Breast epithelium (tissue), 4 donors: ENCODE data around the gene MTSS2. TPM values are rescaled to one million over a fixed set of nuclear protein-coding genes. Genes with fewer than 3 reads are reported as not detected.

Source experiments
- DNase-seq, 2 donors: peaks; one replicate each; pipeline ENCODE4 v3.0.0-alpha.2; 2019; ENCODE audit warnings: low spot score in 2 of 2
- H3K27ac ChIP-seq, 2 donors: fragments of 200-600 bp; sonication (generic) in 1 of 2; one replicate each; pipeline ENCODE4 v1.5.1; 2016 to 2019; ENCODE audit warnings: mild to moderate bottlenecking in 1 of 2
- H3K27me3 ChIP-seq, 2 donors: fragments of 200-600 bp; sonication (generic) in 1 of 2; one replicate each; pipeline versions ENCODE4 v1.5.1 to v1.6.0; 2017 to 2019; ENCODE audit warnings: control low read depth in 1 of 2, mild to moderate bottlenecking in 1 of 2
- H3K36me3 ChIP-seq: fragments of 200-600 bp; one replicate; pipeline ENCODE4 v1.5.1; 2019
- H3K4me1 ChIP-seq, 2 donors: fragments of 200-600 bp; sonication (generic); one replicate each; pipeline ENCODE4 v1.5.1; 2016 to 2019; ENCODE audit warnings: control low read depth in 1 of 2
- H3K4me3 ChIP-seq, 3 donors: fragments of 200-600 bp; sonication (generic); 1 replicate in 2 of 3; 2 replicates in 1 of 3; pipeline ENCODE4 v1.5.1; 2016 to 2019; ENCODE audit warnings: mild to moderate bottlenecking in 3 of 3, moderate library complexity in 2 of 3
- H3K9me3 ChIP-seq, 2 donors: fragments of 200-600 bp; sonication (generic) in 1 of 2; one replicate each; pipeline ENCODE4 v1.5.1; 2016 to 2019; ENCODE audit warnings: control low read depth in 1 of 2
- CTCF ChIP-seq, 3 donors: fragments of 450-650 bp; IDR thresholded peaks; one replicate each; pipeline ENCODE4 v1.5.1; 2016 to 2017; ENCODE audit warnings: antibody characterized with exemption in 3 of 3, mild to moderate bottlenecking in 3 of 3, moderate library complexity in 3 of 3
- POLR2A ChIP-seq: fragments of 450-650 bp; IDR thresholded peaks from one replicate; pipeline ENCODE4 v1.6.1; 2016; ENCODE audit warnings: antibody characterized with exemption, mild to moderate bottlenecking, moderate library complexity
- POLR2AphosphoS5 ChIP-seq, 3 donors: sonication (generic); formaldehyde crosslinking; IDR thresholded peaks; one replicate each; pipeline ENCODE4 v1.6.1; 2017; ENCODE audit warnings: antibody characterized with exemption in 3 of 3
- intact Hi-C: fragments of 100-400 bp; cut with DNase I; formaldehyde crosslinking; loops from one replicate; pipeline ENCODE4 v1.15.1; 2023; ENCODE audit warnings: low total_unique reads
- total RNA-seq, 3 donors: library from RNA; depleted of rRNA; stranded (reverse); fragments of >200 nt; gene quantifications; one replicate each; pipeline ENCODE4 v1.1.0, GENCODE V29; 2016

MTSS2 gene
- total RNA-seq, 3 donors from 2014 or later: 9.4 to 28.8 (median 22.8) TPM

- H3K27me3 ChIP-seq: no peaks in the 10 kb centered on the region
- no peaks in the 10 kb centered on the region for H3K9me3 ChIP-seq
- intact Hi-C loops: no loop called here
- peaks cover 6 to 17% of the 10 kb centered on the region in 2 donors for H3K4me1 ChIP-seq
- H3K4me3 ChIP-seq: no peak overlapping the region
- TF ChIP-seq POLR2AphosphoS5 (IDR thresholded peaks at IDR 0.05) (no peak), CTCF (IDR thresholded peaks at IDR 0.05) (no peak), POLR2A (no peak)
- DNase-seq: no peak
- no peaks in the 10 kb centered on the region for H3K36me3 ChIP-seq
- H3K27ac ChIP-seq: peak overlapping the region; percentile 83 to 93
These were observed 38.5 kb upstream of the MTSS2 start for GRCh38 chr16:70724146-70725023.

DNA sequence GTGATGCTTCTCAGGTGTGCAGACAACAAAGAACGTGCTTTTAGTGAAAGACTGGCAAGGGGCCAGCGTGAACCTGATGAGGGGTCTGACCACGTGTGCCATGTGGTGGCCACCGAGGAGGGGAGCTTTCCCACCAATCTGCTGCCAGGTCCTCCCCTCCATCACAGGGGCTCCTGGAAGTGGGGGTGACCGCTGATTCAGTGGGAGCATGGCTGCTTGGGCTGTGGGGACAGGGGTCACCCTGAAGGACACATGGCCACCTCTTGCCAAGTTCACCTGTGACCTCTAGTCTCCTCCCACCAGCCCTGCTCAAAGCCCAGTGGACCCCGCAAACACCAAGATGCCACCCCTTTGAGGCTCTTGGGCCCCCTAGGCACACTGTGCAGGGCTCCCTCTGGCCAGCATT, 37.9 kb upstream of the MTSS2 start:
- Histone ChIP-seq H3K9me3 (no peaks in the 10 kb centered on the region), H3K4me3 (no peak overlapping the region), H3K27me3 (no peaks in the 10 kb centered on the region), H3K4me1 (peaks cover 6 to 17% of the 10 kb centered on the region in 2 donors), H3K27ac (no peak overlapping the region), H3K36me3 (no peaks in the 10 kb centered on the region)
- intact Hi-C loops: no loop called here
- TF ChIP-seq POLR2AphosphoS5 (IDR thresholded peaks at IDR 0.05) (no peak), POLR2A (no peak), CTCF (IDR thresholded peaks at IDR 0.05) (no peak)
- no peak for DNase-seq

DNA sequence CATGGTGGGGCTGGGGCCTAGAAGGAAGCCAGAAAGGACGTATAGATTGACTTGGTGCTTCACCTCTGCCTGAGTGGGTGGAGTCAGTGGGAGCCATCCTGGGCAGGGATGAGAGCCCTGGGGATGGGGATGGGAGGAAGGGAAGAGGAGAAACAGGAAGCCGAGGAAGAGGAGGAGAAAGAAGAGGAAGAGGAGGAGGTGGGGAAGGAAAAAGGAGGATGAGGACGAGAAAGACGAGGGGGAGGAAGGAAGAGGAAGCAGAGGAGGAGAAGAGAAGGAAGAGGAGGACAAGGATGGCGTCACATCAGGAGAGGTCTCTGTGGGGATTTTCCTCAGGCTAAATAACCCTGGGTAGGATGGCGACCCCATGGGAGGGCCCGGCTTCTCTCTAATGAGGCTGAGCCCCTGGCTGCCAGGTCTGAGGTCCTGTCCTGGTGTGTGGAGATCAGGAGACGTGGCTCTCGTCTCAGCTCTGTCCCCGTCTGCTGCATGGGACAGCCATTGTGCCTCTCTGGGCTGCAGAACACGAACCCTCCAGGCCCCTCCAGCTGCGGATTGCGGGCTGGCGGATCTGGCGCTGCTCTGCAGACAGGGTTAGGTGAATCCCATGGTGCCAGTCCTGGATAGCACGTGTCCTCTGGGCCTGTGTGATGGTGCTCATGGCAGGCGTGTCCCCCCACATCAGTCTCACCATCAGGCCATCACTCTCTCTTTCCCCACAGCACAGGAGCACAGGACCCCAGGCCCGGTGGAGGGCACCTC, 35.5 kb upstream of the MTSS2 start:
- Histone ChIP-seq H3K4me1 (peaks cover 9 to 18% of the 10 kb centered on the region in 2 donors), H3K9me3 (no peaks in the 10 kb centered on the region), H3K27ac (no peak overlapping the region), H3K36me3 (no peaks in the 10 kb centered on the region), H3K27me3 (no peaks in the 10 kb centered on the region), H3K4me3 (no peak overlapping the region)
- TF ChIP-seq CTCF (IDR thresholded peaks at IDR 0.05): no peak
- no peak for TF ChIP-seq POLR2AphosphoS5 (IDR thresholded peaks at IDR 0.05)
- TF ChIP-seq POLR2A: no peak
- intact Hi-C loops: no loop called here
- no peak for DNase-seq

GRCh38 chr16:70720425-70721201, 34.8 kb upstream of the MTSS2 start:
- Histone ChIP-seq H3K9me3 (no peaks in the 10 kb centered on the region), H3K27me3 (no peaks in the 10 kb centered on the region), H3K27ac (no peak overlapping the region), H3K36me3 (no peaks in the 10 kb centered on the region), H3K4me1 (peaks cover 9 to 18% of the 10 kb centered on the region in 2 donors), H3K4me3 (no peak overlapping the region)
- no peak for TF ChIP-seq POLR2AphosphoS5 (IDR thresholded peaks at IDR 0.05)
- TF ChIP-seq CTCF (IDR thresholded peaks at IDR 0.05): no peak
- no peak for TF ChIP-seq POLR2A
- intact Hi-C loops: no loop called here
- DNase-seq: no peak
